A549 (cell line): ENCODE results near the gene PHEX. TPM values are rescaled to one million over a fixed set of nuclear protein-coding genes. Genes with fewer than 3 reads are reported as not detected.

Source experiments
- ATAC-seq, 2 experiments: fragments of 200-7000 bp in 1 of 2; fragments of >200 bp in 1 of 2; cut with Nextera tagmentation in 1 of 2; cut with Tn5 transposase in 1 of 2; 3 replicates each; pipeline versions ENCODE4 v1.8.0 to v1.9.1; 2018 to 2020; ENCODE audit warnings: mild to moderate bottlenecking in 1 of 2, moderate library complexity in 1 of 2
- CTCF ChIA-PET: fragments of 300-600 bp; sonication (Branson Sonifier 250); formaldehyde crosslinking; extraction: SDS; loops from one replicate; lab custom pipeline; 2021; ENCODE audit warnings: antibody characterized with exemption, inconsistent platforms; lab: Yijun Ruan, JAX
- POLR2A ChIA-PET: fragments of 350-600 bp; formaldehyde crosslinking; extraction: SDS; loops from one replicate; lab custom pipeline; 2021; ENCODE audit warnings: antibody characterized with exemption, inconsistent platforms; lab: Yijun Ruan, JAX
- DNase-seq, 2 experiments: peaks; one replicate each; pipeline versions ENCODE4 v3.0.0 to v3.0.0-alpha.2; 2011 to 2016; ENCODE audit warnings: low read depth in 1 of 2, low spot score in 1 of 2
- FAIRE-seq: peaks from 2 replicates; lab custom pipeline; 2011; peaks lifted over from hg19 to GRCh38; lab: Jason Lieb, UNC
- H3K27ac ChIP-seq, 2 experiments: fragments of >200 bp; sonication (Bioruptor Twin); formaldehyde crosslinking; 3 replicates each; pipeline ENCODE4 v1.5.1; 2016 to 2017
- H3K4me1 ChIP-seq: fragments of >200 bp; sonication (Bioruptor Twin); formaldehyde crosslinking; 3 replicates; pipeline ENCODE4 v1.6.1; 2016
- H3K4me2 ChIP-seq: fragments of >200 bp; sonication (Bioruptor Twin); formaldehyde crosslinking; 3 replicates; pipeline ENCODE4 v1.6.1; 2016
- H3K4me3 ChIP-seq: fragments of >200 bp; sonication (Bioruptor Twin); formaldehyde crosslinking; 3 replicates; pipeline ENCODE4 v1.5.1; 2016
- H3K9me3 ChIP-seq: fragments of >200 bp; sonication (Bioruptor Twin); formaldehyde crosslinking; 3 replicates; pipeline ENCODE4 v1.6.1; 2016
- CHD4 ChIP-seq: fragments of 200-600 bp; sonication (generic); IDR thresholded peaks from 2 replicates; pipeline ENCODE4 v1.6.1; 2016; ENCODE audit warnings: antibody characterized with exemption, mild to moderate bottlenecking, borderline replicate concordance
- FOSB ChIP-seq: fragments of 250-450 bp; sonication (Bioruptor Pico); IDR thresholded peaks from 2 replicates; pipeline ENCODE4 v1.5.0; 2020; ENCODE audit warnings: mild to moderate bottlenecking, moderate library complexity
- HOXB13 ChIP-seq: fragments of 250-450 bp; sonication (Bioruptor Pico); IDR thresholded peaks from 2 replicates; pipeline ENCODE4 v1.5.0; 2020; ENCODE audit warnings: low read depth, mild to moderate bottlenecking, moderate library complexity
- MYC ChIP-seq: IDR thresholded peaks from 2 replicates; pipeline ENCODE4 v1.6.1; 2012; ENCODE audit warnings: mild to moderate bottlenecking, inconsistent platforms, low read length, improper control_type of control experiment, borderline replicate concordance
- NFE2L2 ChIP-seq: fragments of 150-350 bp; conservative IDR thresholded peaks from 2 replicates; pipeline ENCODE4 v1.6.1; 2014; ENCODE audit warnings: low read length
- NPAS2 ChIP-seq: fragments of 250-450 bp; sonication (Bioruptor Pico); IDR thresholded peaks from 2 replicates; pipeline ENCODE4 v1.8.0; 2022; ENCODE audit warnings: mild to moderate bottlenecking, moderate library complexity, borderline replicate concordance
- PHF8 ChIP-seq: fragments of 200-600 bp; sonication (generic); IDR thresholded peaks from 2 replicates; pipeline ENCODE4 v1.6.1; 2016; ENCODE audit warnings: low read depth, mild to moderate bottlenecking, antibody characterized with exemption, moderate library complexity, borderline replicate concordance
- RAD21 ChIP-seq, 2 experiments: fragments of >200 bp in 1 of 2; sonication (Bioruptor Twin) in 1 of 2; formaldehyde crosslinking in 1 of 2; IDR thresholded peaks in 1 of 2; conservative IDR thresholded peaks in 1 of 2; 2 replicates in 1 of 2; 3 replicates in 1 of 2; pipeline ENCODE4 v1.6.1; 2012 to 2018; ENCODE audit warnings: inconsistent platforms in 1 of 2
- SMC3 ChIP-seq: fragments of >200 bp; sonication (Bioruptor Twin); formaldehyde crosslinking; IDR thresholded peaks from 3 replicates; pipeline ENCODE4 v1.6.1; 2018; ENCODE audit warnings: inconsistent platforms
- TFCP2L1 ChIP-seq: fragments of 250-450 bp; sonication (Bioruptor Pico); IDR thresholded peaks from 2 replicates; pipeline ENCODE4 v1.5.0; 2021; ENCODE audit warnings: mild to moderate bottlenecking
- ZNF302 ChIP-seq: fragments of 250-450 bp; sonication (Bioruptor Pico); IDR thresholded peaks from 2 replicates; pipeline ENCODE4 v1.9.0; 2021; ENCODE audit warnings: inconsistent platforms, mild to moderate bottlenecking, moderate library complexity
- WGBS: methylation state at CpG from one replicate; pipeline ENCODE4 v1.1.6; 2017; ENCODE audit errors: missing lambda C conversion rate; 5-methylcytosine and 5-hydroxymethylcytosine counted together
- polyA plus RNA-seq, 4 experiments: library from polyadenylated mRNA; depleted of rRNA in 3 of 4; stranded (reverse); fragments of >200 nt; fragmentation: RNase III in 1 of 4; extraction: RNeasy Plus Mini Kit Qiagen cat#74134 plus additional on column Dnase treatment in 1 of 4; gene quantifications; 2 replicates in 3 of 4; 3 replicates in 1 of 4; pipeline ENCODE4 v1.2.3, GENCODE V29; 2011 to 2017
- TF ChIP-seq, protein P1 (sequence below): fragments of 200-600 bp; sonication (generic); IDR thresholded peaks from 2 replicates; pipeline ENCODE4 v1.6.1; 2016; ENCODE audit warnings: antibody characterized with exemption, mild to moderate bottlenecking, moderate library complexity
- TF ChIP-seq, protein P2 (sequence below): fragments of >200 bp; sonication (Bioruptor Twin); formaldehyde crosslinking; IDR thresholded peaks from 3 replicates; pipeline ENCODE4 v1.5.1; 2016
- TF ChIP-seq, protein P3 (sequence below): fragments of >200 bp; sonication (Bioruptor Twin); formaldehyde crosslinking; IDR thresholded peaks from 2 replicates; pipeline ENCODE4 v1.6.1; 2016

PHEX gene
- polyA plus RNA-seq, 2 of the 4 experiments (the other 2 are of a cell fraction), result 0.28 to 0.98 TPM

DNA sequence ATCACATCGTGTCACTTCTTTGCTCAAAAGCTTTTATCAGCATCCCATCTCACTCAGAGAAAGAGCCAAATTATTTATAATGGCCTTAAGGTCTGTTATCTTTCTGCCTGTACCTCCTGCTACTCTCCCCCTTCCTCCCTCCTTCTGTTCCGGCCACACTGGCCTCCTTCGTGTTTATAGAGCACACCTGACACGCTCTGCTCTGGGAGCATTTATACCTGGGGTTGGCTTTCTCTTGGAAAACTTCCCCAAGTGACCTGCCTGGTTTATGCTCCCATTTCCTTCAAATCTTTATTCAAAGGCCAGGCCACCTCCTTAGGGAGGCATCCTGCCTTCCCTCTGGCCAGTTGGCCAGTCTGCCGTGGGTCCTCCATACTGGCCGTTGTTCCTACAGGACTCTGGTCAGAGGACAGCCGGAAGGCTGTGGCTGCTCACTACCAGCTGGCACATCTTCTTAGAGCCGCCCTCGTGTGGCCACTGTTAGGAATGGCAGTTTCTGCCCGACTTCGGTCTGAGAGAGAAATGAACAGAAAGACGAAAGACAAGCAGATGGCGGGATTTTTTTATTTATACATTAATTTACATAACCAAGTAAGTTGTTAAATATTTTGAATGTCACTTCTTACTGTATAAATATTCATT is 160.4 kb downstream of the PHEX start:
- peak; percentile 95 to 98 for ATAC-seq
- H3K4me3 ChIP-seq, result no peak overlapping the region
- ChIA-PET CTCF (interaction anchor here (0.8 to 2.7 kb wide), 3 partner anchors 30 to 56 kb away, joined by 3 to 17 read pairs (median 3); no protein-coding TSS in a partner anchor), POLR2A (no interaction called here)
- peak; percentile 95 for FAIRE-seq
- WGBS, result 25% methylated on average over 11 of the region's 13 CpGs
- no peaks in the 10 kb centered on the region for H3K4me1 ChIP-seq
- H3K27ac ChIP-seq, result peak overlapping the region in 1 of 2 experiments; percentile 70; a peak in 3 of 6 replicates
- no peaks in the 10 kb centered on the region for H3K9me3 ChIP-seq
- peak overlapping the region; percentile 61 for H3K4me2 ChIP-seq
- peak; percentile 25 to 75 for DNase-seq
- TF ChIP-seq, protein P1, sequence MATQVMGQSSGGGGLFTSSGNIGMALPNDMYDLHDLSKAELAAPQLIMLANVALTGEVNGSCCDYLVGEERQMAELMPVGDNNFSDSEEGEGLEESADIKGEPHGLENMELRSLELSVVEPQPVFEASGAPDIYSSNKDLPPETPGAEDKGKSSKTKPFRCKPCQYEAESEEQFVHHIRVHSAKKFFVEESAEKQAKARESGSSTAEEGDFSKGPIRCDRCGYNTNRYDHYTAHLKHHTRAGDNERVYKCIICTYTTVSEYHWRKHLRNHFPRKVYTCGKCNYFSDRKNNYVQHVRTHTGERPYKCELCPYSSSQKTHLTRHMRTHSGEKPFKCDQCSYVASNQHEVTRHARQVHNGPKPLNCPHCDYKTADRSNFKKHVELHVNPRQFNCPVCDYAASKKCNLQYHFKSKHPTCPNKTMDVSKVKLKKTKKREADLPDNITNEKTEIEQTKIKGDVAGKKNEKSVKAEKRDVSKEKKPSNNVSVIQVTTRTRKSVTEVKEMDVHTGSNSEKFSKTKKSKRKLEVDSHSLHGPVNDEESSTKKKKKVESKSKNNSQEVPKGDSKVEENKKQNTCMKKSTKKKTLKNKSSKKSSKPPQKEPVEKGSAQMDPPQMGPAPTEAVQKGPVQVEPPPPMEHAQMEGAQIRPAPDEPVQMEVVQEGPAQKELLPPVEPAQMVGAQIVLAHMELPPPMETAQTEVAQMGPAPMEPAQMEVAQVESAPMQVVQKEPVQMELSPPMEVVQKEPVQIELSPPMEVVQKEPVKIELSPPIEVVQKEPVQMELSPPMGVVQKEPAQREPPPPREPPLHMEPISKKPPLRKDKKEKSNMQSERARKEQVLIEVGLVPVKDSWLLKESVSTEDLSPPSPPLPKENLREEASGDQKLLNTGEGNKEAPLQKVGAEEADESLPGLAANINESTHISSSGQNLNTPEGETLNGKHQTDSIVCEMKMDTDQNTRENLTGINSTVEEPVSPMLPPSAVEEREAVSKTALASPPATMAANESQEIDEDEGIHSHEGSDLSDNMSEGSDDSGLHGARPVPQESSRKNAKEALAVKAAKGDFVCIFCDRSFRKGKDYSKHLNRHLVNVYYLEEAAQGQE, result no peak
- TF ChIP-seq SMC3 (peak; percentile 81), FOSB (CRISPR knock-in tag) (no peak), TFCP2L1 (CRISPR knock-in tag) (no peak), RAD21 (conservative IDR thresholded peaks at IDR 0.05 in 1 of 2, IDR thresholded peaks at IDR 0.05 in 1 of 2) (peak; percentile 63 to 66)
- TF ChIP-seq, protein P2, sequence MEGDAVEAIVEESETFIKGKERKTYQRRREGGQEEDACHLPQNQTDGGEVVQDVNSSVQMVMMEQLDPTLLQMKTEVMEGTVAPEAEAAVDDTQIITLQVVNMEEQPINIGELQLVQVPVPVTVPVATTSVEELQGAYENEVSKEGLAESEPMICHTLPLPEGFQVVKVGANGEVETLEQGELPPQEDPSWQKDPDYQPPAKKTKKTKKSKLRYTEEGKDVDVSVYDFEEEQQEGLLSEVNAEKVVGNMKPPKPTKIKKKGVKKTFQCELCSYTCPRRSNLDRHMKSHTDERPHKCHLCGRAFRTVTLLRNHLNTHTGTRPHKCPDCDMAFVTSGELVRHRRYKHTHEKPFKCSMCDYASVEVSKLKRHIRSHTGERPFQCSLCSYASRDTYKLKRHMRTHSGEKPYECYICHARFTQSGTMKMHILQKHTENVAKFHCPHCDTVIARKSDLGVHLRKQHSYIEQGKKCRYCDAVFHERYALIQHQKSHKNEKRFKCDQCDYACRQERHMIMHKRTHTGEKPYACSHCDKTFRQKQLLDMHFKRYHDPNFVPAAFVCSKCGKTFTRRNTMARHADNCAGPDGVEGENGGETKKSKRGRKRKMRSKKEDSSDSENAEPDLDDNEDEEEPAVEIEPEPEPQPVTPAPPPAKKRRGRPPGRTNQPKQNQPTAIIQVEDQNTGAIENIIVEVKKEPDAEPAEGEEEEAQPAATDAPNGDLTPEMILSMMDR, result peak; percentile 66

DNA sequence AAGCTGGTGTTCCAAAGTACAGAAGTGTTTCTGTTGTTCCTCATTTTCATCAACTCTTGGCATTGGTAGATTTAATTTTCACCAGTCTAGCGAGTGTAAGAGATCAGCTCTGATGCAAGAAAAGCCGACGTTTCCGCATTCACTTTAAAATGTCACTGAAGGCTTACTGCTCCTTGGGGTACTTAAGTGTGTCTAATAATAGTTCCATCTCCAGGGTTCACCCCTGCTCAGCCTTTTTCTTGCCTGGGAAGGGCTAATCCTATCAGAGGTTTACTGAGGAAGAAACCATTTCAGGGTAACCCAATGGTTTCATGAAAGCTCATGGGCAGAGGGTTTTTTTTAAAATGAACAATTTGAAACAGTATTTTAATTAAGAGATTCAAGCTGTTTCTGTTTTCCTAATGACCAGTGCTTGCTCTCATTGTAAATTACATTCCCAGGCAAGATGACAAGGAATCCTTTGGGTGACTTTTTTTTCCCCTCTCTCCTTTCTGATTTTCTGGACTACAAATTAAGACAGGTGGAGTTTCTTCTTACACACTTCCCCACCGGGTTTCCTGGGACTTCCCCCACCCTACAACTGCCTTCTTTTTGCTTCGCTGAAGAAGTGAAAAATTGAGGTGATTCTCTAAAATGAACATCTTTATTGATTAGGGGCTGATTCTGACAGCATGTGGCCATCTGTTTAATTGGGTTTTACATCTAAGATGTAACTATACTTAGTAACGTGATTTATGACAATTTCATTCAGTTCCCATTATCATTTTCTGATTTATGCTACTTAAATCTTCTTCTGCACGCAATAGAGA is 161.9 kb downstream of the PHEX start:
- no peak overlapping the region for H3K4me3 ChIP-seq
- WGBS, result 70% methylated on average over 8 of the region's 8 CpGs
- H3K27ac ChIP-seq, result no peak overlapping the region
- CTCF ChIA-PET, result interaction anchor here (0.9 to 3.7 kb wide), 4 partner anchors 11 to 209 kb away, joined by 3 to 15 read pairs (median 4); no protein-coding TSS in a partner anchor
- no peak overlapping the region for H3K4me2 ChIP-seq
- TF ChIP-seq PHF8 (no peak), CHD4 (no peak), NPAS2 (CRISPR knock-in tag) (no peak), MYC (no peak), HOXB13 (CRISPR knock-in tag) (no peak), ZNF302 (CRISPR knock-in tag) (no peak), NFE2L2 (no peak)
- TF ChIP-seq, protein P3, sequence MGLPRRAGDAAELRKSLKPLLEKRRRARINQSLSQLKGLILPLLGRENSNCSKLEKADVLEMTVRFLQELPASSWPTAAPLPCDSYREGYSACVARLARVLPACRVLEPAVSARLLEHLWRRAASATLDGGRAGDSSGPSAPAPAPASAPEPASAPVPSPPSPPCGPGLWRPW, result no peak
- TF ChIP-seq, protein P2, result no peak
- TF ChIP-seq, all 56 proteins: peak for 0
- ATAC-seq, result no peak
- Histone ChIP-seq H3K4me1 (no peaks in the 10 kb centered on the region), H3K9me3 (no peaks in the 10 kb centered on the region)
- no peak for DNase-seq
- no peak for FAIRE-seq
- POLR2A ChIA-PET, result no interaction called here
